ENCODE measurements around the gene SLC12A2.

Gene SLC12A2

DNA sequence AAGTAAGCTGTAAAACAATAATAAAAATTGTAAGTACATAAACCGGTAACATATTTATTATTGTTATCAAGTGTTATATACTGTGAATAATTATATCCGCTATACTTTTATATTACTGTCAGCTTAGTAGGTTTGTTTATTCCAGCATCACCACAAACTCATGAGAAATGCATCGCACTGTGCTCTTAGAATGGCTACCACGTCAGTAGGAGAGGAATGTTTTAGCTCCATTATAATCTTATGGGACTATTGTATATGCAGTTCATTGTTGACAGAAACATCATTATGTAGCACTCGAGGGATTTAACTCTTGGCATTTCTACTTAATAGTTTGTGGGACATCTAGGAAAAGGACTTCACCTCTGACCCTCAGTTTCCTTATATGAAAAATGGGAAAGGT, 16.4 kb downstream of the SLC12A2 start:
- no peak for DNase-seq

DNA sequence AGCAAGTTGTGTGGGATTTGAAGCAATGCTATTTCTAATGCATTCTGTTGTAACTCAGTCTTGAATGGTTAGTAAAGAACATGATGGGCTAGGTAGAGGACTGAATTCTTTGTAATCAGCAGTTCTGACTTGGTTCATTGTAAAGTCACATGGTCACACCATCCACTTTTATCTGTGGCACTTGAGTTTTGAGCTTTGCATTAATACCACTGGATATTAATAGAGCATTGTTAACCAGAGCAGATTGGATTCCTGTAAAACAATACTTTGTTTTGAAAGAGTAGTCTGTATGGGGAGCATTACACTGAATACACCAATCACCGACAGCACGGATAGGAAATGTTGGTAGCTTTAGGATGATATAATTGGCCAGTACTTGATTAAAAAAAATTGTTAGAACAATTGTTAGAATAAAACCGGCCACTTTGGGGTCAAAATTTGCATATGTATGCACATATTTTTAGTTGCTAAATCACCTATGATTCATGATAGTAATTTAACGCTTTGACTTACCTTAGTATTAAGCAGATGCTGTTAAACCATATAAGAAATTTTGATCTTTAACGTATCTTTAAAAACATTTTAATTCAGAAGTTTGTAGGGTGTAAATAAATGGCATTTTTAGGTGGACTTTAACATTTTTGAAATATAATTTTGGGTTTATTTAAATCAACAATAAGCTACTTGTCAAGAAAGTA, 17.4 kb downstream of the SLC12A2 start:
- DNase-seq: no peak

DNA sequence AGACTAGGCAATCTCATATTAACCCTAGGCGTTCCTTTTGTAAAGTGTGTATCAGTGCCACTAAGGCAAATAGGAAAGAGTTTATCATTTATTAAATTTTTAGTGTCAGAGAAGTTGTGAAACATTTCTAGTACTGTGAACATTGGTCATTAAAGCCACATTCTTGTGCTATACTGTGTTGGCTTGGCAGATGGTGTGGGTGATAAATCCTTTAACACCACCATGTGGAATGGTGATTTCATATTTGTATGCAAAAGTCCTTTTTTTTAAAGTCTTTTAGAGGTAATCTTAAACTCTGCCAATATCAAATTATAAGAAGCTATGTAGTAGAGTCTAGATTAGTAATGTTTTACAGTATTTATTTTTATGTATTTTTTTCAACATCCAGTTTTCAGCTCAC, 18.1 kb downstream of the SLC12A2 start:
- no peak for DNase-seq

DNA sequence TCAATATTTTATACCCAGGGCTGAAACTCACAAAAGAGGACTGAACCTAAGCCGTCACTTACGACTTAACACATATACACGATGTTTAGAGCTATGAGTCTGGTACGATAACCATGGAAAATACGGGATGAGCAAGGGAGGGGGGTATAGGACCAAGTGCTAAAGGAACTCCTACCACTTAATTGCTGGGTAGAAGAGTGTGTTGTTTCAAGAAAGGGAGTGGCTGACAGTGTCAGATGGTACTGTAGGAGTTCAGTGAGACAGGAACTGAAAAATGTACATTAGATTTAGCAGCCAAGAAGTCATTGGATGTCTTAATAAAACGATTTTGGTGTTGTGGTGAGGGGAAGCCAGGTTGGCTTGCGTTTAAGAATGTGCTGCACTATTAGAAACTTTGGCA, 21.6 kb downstream of the SLC12A2 start:
- no peak for DNase-seq

DNA sequence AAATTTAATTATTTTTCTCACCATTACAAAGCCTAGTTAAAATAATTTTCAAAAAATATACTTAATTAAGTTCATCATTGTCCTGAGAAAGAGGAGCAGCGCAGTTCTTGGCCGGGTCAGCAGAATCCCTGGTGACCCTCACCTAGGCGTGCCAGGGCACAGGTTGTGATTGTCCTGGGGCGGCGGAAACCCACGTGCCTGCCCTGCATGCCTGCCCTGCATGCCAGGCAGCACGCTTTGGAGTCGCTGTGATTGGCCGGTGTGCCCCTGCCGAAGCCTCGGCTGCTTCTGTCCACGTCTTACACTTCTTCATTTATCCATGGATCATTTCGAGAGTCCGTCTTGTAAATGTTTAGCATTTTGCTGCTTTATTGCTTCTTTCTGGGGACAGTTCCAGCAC, 25.6 kb downstream of the SLC12A2 start:
- no peak for DNase-seq

DNA sequence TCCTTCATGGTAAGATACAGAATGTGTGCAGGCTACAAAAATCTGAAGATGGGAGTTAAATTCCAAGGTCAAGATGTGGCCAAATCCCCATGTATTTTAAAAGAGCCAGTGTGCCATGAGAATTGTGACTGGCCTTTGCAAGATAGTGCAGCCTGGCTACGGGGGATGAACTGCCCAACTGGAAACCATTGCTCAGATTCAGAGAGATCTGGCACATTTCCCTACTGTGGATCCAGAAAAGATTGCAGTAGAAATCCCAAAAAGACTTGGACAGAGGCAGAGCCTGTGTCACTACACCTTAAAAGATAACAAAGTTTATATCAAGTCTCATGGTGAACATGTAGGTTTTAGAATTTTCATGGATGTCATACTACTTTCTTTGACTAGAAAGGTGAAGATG, 26.2 kb downstream of the SLC12A2 start:
- DNase-seq: no peak

DNA sequence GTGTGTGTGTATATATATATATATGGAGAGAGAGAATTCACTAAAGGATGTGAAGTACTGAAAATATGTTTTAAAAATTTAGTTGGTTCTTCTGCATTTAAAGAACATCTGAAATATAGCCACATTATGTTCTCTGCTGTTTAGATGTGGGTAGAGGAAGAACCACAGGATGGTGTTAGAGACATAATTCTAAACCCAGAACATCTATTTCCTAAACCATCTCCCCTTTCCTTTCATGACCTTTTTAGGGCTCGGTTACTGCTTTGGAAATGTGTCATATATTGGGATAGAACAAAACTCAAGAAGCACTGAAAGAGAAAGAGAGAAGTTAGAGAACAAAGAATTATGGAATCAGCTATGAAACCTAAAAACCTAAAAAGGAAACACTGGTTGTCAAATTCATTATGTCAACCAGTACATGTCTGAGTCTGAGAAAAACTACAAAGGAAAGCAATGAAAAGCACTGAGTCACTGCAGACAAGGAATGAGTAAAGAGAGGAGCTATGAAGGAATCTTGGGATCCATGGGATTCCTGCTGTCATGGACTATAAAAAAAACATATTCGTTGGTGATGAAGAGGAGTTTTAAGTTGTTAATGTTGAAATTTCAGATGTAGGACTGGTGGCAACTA, 28.4 kb downstream of the SLC12A2 start:
- no peak for DNase-seq

DNA sequence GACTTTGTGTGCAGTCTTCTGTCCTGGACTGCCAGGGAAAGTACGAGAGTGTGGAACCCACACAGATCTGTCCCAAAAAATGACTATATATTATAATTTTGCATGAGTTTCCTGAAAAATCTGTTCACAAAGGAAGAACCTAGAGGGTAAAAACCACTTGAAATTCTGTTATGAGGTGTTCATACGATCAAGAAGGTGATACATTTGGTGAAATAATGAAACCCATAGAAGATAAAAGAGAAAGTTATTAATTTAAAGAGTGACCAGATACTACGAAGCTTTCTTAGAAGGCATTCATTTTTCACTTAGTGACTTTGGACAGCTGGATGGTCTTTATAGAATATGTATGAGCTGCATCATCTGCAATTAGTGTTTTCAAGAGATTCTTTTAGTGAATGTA, 32.9 kb downstream of the SLC12A2 start:
- DNase-seq: no peak

DNA sequence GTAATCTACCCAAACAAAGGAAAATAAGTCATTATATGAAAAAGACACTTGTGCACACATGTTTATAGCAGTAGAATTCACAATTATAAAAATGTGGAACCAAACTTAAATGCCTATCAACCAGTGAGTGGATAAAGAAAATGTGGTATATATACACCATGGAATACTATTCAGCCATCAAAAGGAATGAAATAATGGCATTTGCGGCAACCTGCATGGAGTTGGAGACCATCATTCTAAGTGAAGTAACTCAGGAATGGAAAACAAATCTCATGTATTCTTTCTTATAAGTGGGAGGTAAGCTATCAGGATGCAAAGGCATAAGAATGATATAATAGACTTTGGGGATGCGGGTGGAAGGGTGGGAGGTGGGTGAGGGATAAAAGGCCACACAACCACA, 34.6 kb downstream of the SLC12A2 start:
- DNase-seq: no peak

DNA sequence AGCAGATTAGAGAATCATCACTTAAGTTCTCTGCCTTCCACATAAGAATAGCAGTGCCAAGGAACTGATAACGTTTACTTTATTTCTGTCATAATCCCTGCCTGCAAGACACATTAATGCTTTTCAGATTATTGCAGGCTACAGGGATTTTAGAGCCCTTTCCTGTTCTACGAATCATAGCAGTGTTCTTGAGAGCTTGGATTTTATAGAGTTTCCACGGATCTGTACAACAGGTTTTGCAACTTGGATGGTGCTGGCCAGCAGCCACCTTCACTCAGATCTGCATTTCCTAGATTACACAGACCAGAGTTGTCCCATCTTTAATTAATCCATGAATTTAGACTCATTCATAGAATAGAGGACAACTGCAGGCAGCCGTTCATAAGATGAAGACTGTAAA, 38.1 kb downstream of the SLC12A2 start:
- no peak for DNase-seq

DNA sequence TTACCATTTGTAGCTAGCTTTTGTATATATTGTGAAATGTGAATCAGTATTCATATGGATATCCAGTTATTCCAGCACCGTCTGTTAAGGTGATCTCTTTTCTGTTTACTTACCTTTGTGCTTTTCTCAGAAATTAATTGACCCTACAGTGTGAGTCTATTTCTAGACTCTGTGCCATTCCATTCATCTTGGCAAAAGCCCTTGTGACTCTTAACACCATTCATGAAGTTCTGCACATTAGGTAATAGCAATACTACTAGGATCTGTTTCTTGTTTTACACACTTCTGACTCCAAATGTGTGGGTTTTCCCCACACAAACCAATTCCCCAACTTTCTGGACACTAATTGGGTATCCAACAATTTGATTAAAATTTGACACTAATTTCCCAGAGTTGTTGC, 40.4 kb downstream of the SLC12A2 start:
- DNase-seq: no peak

DNA sequence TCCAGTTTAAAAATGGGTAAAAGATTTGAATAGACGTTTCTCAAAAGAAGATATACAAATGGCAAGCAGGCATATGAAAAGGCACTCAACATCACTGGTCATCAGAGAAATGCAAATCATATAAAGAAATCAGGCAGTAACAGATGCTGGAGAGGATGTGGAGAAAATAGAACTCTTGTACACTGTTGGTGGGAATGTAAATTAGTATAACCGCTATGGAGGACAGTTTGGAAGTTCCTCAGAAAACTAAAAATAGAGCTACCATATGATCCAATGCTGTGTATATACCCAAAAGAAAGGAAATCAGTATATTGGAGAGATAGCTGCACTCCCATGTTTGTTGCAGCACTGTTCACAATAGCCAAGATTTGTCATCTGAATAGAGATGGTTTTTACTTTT, 42.7 kb downstream of the SLC12A2 start:
- DNase-seq: no peak

DNA sequence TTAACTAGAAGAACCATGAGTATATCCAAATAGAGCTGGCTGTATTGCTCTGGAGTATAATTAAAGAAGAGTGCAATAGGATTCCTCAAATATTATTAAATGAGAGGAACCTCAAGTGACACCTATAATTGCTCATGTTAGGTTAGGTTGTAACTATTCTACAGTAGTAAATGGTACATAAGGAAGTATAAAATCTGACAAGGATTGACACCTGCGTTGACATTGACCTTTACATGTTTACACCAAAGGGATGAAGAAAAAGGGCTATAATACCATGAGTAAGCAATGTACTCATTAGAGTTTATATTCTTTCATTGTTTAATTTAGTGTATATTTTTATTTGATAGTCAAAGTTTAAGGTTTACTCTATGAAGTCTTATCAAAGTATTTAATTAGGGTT, 48.9 kb downstream of the SLC12A2 start:
- no peak for DNase-seq

DNA sequence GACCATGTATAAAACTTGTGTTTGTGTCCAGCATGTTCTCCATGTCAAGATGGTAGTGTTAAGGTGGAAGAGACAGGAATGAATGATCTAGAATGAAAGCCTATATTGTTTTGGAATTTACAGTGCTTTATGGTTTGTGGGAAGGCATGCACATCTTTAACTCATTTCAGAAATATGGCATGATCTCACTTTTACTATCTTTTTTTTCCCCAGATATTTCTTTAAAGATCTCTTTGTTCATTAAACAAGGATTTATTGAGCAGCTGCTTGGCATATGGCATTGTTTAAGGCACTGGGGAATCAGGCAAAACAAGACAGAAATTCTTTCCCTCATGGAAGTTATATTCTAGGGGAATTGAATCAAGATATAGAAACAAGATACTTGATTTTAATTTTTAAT, 51.7 kb downstream of the SLC12A2 start:
- DNase-seq: no peak

DNA sequence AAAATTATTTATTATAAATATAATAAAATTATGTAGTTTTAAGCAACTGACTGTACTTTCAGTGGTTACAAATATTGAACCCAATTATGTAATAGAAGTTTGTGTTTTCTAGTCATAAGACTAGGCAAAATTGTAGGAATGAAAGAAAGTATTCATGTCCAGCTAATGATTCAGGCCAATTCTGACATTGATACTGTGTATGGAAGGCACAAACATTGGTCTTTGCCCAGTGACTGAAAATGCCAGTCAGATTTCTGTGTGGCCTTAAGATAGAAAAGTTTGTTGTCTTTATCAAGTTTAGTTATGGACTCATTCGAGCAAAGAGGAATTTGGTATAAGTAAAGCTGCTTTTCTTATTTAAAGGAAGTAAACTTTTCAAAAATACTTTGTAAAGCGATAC, 60.3 kb downstream of the SLC12A2 start:
- DNase-seq: no peak

DNA sequence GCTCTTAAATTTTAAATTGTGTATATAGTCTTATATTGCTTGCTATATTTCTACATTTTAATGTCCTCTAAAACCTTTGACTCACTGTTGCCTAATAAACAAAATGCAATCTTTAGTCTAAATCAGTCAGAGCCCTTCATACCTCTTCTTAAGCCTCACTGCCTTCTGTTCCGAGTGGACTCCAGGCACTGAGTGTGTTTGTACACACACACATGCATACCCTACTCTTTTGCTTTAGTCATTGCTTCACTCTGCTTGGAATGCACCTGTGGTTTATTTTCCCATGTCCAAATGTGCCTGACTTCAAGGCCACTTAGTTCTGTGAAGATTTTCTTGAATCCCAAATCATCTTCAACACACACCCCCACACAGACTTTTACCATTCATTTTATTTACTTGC, 60.9 kb downstream of the SLC12A2 start:
- DNase-seq: no peak

DNA sequence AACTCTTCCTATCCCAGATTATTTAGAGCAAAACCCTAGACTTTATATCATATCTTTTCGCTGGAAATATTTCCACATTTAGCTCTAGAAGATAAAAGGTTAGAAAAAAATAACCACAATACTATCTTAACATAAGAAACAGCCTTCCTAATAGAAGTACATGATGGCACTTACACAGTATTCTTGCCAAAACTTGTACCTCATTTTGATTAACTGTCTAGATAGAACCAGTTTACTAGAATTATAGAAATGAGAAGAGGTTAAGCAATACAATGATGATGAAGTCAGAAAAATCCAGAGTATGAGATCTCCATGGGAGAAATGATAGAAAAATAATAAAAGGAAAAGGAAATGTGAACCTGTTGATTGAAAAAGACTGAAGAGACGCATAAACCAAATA, 63.1 kb downstream of the SLC12A2 start:
- DNase-seq: no peak

DNA sequence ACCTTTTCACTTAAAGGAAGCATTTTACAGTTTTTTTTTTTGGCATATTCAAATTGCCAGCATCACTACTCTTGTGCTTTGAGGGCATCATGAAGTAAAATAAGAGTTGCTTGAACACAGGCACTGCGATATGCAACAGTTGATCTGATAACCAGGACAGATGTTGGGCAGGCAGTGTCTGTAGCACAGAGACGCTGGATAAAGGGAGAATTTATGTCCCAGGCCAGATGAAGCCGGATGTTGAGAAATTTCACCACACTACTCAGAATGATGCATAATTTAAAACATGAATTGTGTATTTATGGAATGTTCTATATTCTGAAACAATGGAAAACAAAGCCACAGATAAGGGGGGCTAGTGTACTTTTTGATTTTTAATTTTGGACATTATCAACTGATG, 71.4 kb downstream of the SLC12A2 start:
- no peak for DNase-seq

DNA sequence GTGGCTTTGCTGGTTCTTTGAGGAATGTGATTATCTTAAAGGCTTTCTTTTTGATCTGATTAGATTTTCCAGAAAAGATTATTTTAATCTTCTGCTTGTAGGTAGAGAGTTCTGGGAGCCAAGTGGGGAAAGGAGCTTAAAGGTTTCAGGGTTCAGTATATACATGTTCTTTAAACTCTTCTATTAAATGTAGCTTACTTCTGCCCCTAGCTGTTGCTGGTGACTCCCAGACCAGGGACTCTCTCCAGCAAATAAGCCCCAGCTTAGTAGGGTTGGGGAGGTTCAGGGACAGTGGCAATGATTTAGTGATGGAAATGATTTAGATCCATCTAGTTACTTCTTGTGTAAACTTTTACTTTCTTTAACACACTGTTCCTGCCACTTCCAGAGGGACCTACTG, 72.2 kb downstream of the SLC12A2 start:
- no peak for DNase-seq

DNA sequence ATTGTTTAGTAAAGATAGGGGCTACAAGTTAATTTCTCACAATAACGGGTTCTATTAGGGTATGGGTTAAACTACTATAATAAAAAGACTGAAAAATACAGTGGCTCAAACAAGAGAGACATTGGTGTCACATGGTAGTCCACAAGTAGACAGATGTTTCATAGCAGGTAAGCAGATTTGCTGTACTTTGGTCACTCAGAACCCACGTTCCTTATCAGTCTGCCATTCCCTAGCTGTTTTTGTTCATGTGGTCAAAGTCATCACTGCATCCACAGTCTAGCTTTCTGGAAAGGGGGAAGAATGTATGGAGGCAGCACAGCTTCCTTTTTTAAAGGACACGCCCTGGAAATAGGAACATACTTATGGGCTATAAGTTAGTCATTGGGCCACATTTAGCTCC, 73.0 kb downstream of the SLC12A2 start:
- no peak for DNase-seq

DNA sequence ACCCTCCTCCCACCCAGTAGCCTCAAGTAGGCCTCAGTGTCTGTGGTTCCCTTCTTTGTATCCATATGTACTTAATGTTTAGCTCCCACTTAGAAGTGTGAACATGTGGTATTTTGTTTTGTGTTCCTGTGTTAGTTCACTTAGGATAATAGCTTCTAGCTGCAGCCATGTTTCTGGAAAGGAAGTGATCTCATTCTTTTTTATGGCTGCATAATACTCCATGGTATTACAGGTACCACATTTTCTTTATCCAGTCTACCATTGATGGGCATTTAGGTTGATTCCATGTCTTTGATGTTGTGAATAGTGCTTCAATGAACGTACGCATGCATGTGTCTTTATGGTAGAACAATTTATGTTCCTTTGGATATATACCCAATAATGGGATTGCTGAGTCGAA, 74.8 kb downstream of the SLC12A2 start:
- no peak for DNase-seq

DNA sequence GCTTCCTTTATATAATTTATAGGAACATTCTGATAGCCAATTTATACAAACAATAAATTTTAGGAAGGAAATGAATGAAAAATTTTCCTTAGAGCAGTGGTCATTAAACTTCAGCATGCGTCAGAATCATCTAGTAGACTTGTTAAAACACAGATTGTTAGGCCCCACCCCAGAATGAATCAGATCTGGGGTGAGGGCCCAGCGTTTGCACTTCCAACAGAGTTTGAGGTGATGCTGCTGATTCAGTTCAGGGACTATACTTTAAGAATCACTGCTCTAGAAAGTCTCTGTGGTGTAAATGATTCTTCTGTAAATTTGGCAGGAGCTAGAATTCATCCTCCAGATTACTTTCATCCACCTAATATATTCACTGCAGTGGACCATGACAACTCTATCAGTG, 80.4 kb downstream of the SLC12A2 start:
- no peak for DNase-seq

DNA sequence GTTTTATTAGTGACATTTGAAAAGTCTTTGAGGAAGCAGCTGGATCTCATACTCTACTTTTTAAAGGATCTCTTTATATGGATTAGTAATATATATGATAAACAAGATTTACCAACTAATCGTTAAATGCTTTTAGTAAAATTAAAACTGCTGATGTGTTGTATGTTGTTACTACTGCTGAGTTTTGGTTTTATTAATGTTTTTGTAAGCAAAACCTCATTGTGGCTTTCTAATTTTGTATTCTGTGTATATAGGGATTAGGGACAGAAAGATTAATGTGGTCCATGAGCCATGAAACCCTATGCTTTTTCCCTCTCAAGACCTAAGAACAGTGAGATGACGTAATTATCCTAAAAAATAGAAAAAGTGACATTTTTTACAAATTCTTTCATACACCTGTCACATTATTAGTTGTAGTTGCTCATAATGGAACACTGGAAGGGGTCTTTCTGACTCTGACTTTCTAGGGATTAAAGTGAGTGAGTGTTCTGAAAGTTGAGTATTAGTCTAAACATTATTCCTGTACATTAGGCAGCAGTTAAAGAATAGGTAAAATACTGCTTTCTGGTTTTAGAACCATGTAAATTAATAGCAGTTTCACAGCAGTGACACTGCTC, 85.9 kb downstream of the SLC12A2 start:
- DNase-seq: no peak

DNA sequence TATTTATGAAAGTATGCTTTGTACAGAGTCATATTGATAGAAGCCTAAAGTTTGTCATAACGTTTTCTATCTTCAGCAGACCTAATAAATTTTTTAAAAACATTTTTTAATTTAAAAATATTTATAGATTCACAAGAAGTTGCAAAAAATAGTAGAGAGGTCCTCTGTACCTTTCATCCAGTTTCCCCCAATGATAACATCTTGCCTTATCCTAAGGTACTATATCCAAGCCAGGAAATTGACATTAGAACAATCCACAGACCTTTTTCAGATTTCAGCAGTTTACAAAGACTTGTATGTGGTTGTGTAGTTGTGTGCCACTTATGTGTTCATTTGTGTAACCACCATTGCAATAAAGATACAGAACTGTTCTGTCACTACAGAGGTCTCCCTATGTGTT, 88.5 kb downstream of the SLC12A2 start:
- DNase-seq: no peak

DNA sequence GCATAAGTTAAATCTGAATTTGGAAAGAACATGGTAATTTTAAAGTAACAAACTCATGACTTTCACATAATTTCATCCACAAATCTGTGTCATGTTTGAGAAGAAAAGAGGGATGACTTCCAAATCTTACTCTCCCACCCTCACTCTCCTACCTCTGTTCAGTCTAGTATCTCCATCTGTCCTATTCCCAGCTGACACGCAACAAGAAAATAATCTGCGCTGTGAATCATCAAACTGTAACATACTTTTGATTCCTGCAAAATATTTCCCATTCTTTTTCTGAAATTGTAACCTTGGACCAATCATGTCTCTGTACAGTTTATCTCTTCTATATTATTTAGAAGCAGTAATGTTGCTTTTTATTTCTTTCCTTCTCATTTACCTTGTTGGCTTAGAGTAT, 91.4 kb downstream of the SLC12A2 start:
- DNase-seq: no peak

Measured in T1000 (cell line).